WTC11 (cell line): Measurements from ENCODE around the gene FAM167B.

Source experiments
- CBFB ChIP-seq: sonication (generic); formaldehyde crosslinking; IDR thresholded peaks from 2 replicates; pipeline ENCODE4 v1.8.1; 2022; ENCODE audit warnings: mild to moderate bottlenecking, low read depth, missing genetic modification reagents
- TF ChIP-seq, protein P1 (sequence below): fragments of 250-450 bp; sonication (Bioruptor Pico); IDR thresholded peaks from 2 replicates; pipeline ENCODE4 v1.9.0; 2021; ENCODE audit warnings: moderate library complexity, mild to moderate bottlenecking, inconsistent platforms, borderline replicate concordance
- TF ChIP-seq, protein P2 (sequence below): fragments of 200-600 bp; IDR thresholded peaks from 2 replicates; pipeline ENCODE4 v1.8.0; 2022; ENCODE audit warnings: antibody characterized with exemption

DNA sequence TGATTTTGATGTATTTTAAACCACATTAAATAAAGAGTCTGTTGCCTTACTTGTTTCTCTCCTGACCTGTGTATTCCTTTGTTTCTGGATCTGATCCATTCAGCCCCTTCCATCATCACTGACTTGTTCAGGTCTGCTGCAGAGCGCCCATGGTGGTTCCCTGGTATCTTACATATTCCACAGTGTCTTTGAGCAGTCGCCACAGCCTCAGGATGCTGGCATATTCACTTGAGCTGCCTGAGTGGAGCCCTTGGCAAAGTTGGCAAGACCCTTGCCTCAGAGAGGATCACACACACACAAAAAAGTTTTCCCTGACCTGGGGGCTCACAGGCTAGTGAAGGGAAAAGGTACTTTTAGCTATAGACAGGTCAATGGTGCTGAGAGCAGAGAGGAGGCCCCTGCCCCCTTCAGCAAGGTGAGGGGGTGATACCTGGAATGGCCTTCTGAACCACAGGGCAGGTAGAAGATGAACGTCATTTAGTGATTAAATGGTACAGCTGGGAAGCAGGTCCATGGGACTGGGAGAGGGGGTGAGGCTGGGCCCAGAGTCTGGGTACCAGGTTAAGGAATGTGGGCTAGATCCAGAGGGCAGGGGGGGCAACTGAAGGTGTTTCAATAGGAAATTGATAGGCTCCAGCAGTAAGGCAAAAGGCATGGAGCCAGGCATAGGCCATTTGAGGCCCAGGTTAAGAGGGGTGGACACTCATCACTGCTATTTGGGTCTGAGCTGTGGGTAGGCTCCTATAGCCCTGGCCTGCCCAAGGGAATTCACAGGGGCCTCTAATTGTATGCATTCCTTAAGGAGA is 48.6 kb upstream of the FAM167B start:
- TF ChIP-seq CBFB (CRISPR knock-in tag), result no peak
- TF ChIP-seq, protein P1, sequence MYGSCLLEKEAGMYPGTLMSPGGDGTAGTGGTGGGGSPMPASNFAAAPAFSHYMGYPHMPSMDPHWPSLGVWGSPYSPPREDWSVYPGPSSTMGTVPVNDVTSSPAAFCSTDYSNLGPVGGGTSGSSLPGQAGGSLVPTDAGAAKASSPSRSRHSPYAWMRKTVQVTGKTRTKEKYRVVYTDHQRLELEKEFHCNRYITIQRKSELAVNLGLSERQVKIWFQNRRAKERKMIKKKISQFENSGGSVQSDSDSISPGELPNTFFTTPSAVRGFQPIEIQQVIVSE (CRISPR knock-in tag), result no peak
- TF ChIP-seq, protein P2, sequence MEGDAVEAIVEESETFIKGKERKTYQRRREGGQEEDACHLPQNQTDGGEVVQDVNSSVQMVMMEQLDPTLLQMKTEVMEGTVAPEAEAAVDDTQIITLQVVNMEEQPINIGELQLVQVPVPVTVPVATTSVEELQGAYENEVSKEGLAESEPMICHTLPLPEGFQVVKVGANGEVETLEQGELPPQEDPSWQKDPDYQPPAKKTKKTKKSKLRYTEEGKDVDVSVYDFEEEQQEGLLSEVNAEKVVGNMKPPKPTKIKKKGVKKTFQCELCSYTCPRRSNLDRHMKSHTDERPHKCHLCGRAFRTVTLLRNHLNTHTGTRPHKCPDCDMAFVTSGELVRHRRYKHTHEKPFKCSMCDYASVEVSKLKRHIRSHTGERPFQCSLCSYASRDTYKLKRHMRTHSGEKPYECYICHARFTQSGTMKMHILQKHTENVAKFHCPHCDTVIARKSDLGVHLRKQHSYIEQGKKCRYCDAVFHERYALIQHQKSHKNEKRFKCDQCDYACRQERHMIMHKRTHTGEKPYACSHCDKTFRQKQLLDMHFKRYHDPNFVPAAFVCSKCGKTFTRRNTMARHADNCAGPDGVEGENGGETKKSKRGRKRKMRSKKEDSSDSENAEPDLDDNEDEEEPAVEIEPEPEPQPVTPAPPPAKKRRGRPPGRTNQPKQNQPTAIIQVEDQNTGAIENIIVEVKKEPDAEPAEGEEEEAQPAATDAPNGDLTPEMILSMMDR, result no peak
